ENCODE measurements around the gene SEC22A. TPM values are rescaled to one million over a fixed set of nuclear protein-coding genes. Genes with fewer than 3 reads are reported as not detected.

The SEC22A gene
- total RNA-seq, 1 donor: 41.9 TPM

DNA sequence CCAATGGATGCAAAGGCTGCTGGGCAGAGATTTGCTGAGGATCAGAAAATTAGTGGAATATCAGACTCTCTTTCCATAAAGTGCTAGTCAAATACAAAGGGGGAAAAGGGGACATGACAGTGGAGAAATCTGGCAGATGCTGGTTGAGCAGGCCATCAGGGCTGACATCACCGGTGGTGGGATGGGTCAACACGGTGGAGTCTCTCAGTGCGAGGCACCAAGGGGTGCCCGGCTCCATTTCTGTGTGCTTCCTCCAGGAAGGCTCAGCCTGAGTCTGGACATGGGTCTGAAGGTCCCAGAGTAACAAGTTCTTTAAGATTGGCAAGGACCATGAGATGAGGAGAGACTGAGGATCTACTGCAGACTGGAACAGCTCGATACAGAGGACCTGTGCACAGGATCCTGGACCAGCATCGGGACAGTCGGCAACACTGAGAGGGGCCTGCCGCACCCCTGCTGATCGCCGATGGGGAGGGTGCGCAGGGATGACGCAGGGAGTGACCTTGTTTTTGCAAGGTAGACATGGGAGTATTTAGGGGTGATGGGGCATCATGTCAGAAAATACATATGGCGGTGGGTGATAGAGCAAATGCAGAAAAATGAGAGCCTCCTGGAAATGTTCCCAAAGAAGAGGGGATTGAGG is 92.7 kb downstream of the SEC22A start:
- DNase-seq (ENCODE audit: low read depth): no peak
- TF ChIP-seq, protein P1, sequence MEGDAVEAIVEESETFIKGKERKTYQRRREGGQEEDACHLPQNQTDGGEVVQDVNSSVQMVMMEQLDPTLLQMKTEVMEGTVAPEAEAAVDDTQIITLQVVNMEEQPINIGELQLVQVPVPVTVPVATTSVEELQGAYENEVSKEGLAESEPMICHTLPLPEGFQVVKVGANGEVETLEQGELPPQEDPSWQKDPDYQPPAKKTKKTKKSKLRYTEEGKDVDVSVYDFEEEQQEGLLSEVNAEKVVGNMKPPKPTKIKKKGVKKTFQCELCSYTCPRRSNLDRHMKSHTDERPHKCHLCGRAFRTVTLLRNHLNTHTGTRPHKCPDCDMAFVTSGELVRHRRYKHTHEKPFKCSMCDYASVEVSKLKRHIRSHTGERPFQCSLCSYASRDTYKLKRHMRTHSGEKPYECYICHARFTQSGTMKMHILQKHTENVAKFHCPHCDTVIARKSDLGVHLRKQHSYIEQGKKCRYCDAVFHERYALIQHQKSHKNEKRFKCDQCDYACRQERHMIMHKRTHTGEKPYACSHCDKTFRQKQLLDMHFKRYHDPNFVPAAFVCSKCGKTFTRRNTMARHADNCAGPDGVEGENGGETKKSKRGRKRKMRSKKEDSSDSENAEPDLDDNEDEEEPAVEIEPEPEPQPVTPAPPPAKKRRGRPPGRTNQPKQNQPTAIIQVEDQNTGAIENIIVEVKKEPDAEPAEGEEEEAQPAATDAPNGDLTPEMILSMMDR (IDR thresholded peaks at IDR 0.05; ENCODE audit: insufficient read depth, low read depth, low read length): no peak
- no peak overlapping the region for H3K4me3 ChIP-seq (ENCODE audit: low read depth, low read length)

DNA sequence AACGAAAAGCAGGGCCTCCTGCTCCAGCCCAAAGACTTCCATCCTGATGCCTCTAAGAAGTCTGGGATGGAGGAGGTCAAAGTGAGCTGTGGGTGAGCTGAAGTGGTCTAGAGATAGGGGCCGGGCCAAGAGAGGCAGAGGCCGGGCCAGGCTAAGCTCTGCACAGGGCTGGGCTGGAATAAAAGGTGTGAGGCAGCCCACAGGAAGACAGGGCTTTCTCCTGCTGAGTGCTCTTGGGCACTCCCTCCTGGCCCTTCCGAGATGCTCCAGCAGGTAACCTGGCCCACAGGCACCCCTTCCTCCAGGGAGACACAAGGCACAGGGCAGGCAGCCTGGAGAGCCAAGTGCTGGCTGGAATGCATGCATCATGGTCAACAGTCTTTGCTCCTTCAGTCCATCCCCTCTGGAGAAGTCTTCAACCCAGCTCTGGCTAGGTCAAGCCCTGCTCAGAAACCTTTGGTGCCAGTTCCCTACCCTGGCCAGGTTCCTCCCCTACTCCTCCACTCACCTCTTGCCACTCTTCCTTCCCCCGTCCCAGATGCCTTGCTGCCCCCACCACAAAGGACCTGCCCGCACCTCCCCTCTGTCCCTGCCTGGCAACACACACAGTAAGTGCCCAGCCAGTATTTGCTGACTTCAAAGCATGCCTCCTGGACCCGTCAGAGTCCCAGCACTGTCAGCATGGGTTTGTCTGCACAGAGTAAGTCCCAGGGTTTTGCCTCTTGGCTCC is 93.6 kb downstream of the SEC22A start:
- TF ChIP-seq, protein P1 (IDR thresholded peaks at IDR 0.05; ENCODE audit: insufficient read depth, low read depth, low read length): no peak
- no peak for DNase-seq (ENCODE audit: low read depth)
- no peak overlapping the region for H3K4me3 ChIP-seq (ENCODE audit: low read depth, low read length)

- H3K4me3 ChIP-seq (ENCODE audit: low read depth, low read length): no peak overlapping the region
- no peak for DNase-seq (ENCODE audit: low read depth)
- TF ChIP-seq, protein P1 (IDR thresholded peaks at IDR 0.05; ENCODE audit: insufficient read depth, low read depth, low read length): no peak
Observed at GRCh38 chr3:123295901-123296250, 94.1 kb downstream of the SEC22A start.

GRCh38 chr3:123296261-123296660 is 94.5 kb downstream of the SEC22A start:
- TF ChIP-seq, protein P1 (IDR thresholded peaks at IDR 0.05; ENCODE audit: insufficient read depth, low read depth, low read length): no peak
- no peak overlapping the region for H3K4me3 ChIP-seq (ENCODE audit: low read depth, low read length)
- no peak for DNase-seq (ENCODE audit: low read depth)

DNA sequence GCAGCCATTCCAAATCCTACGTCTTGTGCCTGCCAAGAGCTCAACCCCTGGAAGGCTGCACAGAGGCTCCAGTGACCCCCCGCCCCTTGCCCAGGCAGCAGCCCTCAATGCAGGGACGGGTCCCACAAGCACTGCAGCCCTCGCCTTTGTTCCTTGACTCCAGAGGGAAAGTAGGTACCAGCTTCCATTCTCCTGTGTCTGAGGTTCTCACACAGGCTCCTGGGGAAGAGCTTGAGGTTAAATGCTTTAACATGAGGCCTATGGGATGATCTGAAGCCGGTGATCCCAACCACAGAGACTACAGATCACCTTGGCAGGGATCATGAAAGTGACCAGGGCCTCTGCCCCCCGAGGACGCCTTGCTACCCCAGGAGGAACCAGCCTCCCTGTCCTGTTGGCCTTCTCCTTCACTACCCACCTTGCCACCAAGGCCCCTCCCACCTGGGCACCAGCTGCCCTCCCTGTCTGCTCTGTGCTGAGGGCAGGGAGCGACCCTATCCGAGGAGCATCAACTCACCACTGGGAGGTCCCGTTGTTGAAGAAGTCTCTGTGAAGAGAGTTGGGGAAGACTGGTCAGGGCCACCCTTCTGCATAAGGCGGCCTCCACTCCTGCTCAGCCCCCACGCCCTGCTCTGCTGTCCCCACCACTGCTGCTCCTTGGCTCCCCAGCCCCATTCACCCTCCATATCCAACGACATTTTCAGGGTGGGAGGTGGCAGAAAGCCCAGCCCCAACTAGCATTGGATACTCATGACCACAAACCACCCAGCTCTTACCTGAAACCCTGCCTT is 95.3 kb downstream of the SEC22A start:
- TF ChIP-seq, protein P1 (IDR thresholded peaks at IDR 0.05; ENCODE audit: insufficient read depth, low read depth, low read length): no peak
- no peak for DNase-seq (ENCODE audit: low read depth)
- no peak overlapping the region for H3K4me3 ChIP-seq (ENCODE audit: low read depth, low read length)

DNA sequence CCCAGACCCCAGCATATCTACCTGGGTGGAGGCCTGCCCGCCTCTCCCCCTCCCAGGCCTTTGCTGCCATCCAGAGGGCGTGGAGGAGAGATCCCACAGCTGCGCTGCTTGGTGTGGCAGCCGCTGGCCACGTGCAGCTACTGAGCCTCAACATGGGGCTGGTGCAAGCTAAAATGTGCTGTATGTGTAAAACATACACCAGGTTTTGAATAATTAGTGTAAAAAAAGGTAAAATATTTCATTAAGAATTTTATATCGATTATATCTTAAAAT is 95.8 kb downstream of the SEC22A start:
- TF ChIP-seq, protein P1 (IDR thresholded peaks at IDR 0.05; ENCODE audit: insufficient read depth, low read depth, low read length): no peak
- no peak for DNase-seq (ENCODE audit: low read depth)
- H3K4me3 ChIP-seq (ENCODE audit: low read depth, low read length): no peak overlapping the region
